WTC11 (cell line): ENCODE measurements around the gene KIAA2012. TPM values are rescaled to one million over a fixed set of nuclear protein-coding genes. Genes with fewer than 3 reads are reported as not detected.

Source experiments
- ATAC-seq: fragments of 200-7000 bp; cut with Tn5 transposase; 2 replicates; pipeline ENCODE4 v1.10.0; 2021; ENCODE audit warnings: mild to moderate bottlenecking, moderate library complexity
- CTCF ChIA-PET: fragments of 300-600 bp; sonication (Branson Sonifier 250); formaldehyde crosslinking; loops from one replicate; lab custom pipeline; 2021; ENCODE audit warnings: antibody characterized with exemption; lab: Charles Lee
- POLR2A ChIA-PET: fragments of 350-600 bp; sonication (Branson Sonifier 250); formaldehyde crosslinking; loops from one replicate; lab custom pipeline; 2021; ENCODE audit warnings: antibody characterized with exemption; lab: Charles Lee
- DNase-seq: peaks from one replicate; pipeline ENCODE4 v3.0.0; 2021; ENCODE audit warnings: low spot score
- H3K27ac Mint-ChIP-seq: 2 replicates; pipeline ENCODE4 v1.8.0; 2021; ENCODE audit warnings: mixed read lengths
- H3K27me3 Mint-ChIP-seq: 2 replicates; pipeline ENCODE4 v1.8.0; 2021; ENCODE audit warnings: low read depth, mild to moderate bottlenecking, moderate library complexity, mixed read lengths
- H3K36me3 Mint-ChIP-seq: 2 replicates; pipeline ENCODE4 v1.8.0; 2021; ENCODE audit warnings: mixed read lengths
- H3K4me1 Mint-ChIP-seq: 2 replicates; pipeline ENCODE4 v1.8.0; 2022; ENCODE audit warnings: mixed read lengths
- H3K4me3 Mint-ChIP-seq: 2 replicates; pipeline ENCODE4 v1.8.0; 2021; ENCODE audit warnings: mild to moderate bottlenecking, moderate library complexity, mixed read lengths
- H3K9me3 Mint-ChIP-seq: 2 replicates; pipeline ENCODE4 v1.8.0; 2021; ENCODE audit warnings: mixed read lengths
- CREB1 ChIP-seq: sonication (generic); formaldehyde crosslinking; IDR thresholded peaks from 2 replicates; pipeline ENCODE4 v1.8.0; 2023; ENCODE audit warnings: mild to moderate bottlenecking, missing genetic modification reagents
- CREM ChIP-seq: sonication (generic); formaldehyde crosslinking; IDR thresholded peaks from 2 replicates; pipeline ENCODE4 v1.8.1; 2022; ENCODE audit warnings: mild to moderate bottlenecking, missing genetic modification reagents, moderate library complexity
- ESRRA ChIP-seq: sonication (generic); formaldehyde crosslinking; IDR thresholded peaks from 2 replicates; pipeline ENCODE4 v1.8.1; 2022; ENCODE audit warnings: mild to moderate bottlenecking, missing genetic modification reagents, borderline replicate concordance
- FOXK1 ChIP-seq: sonication (generic); formaldehyde crosslinking; IDR thresholded peaks from 2 replicates; pipeline ENCODE4 v1.8.0; 2022; ENCODE audit warnings: mild to moderate bottlenecking, moderate library complexity, missing genetic modification reagents
- GABPB1 ChIP-seq: sonication (generic); formaldehyde crosslinking; IDR thresholded peaks from 2 replicates; pipeline ENCODE4 v1.8.1; 2023; ENCODE audit warnings: mild to moderate bottlenecking, missing genetic modification reagents
- GTF2I ChIP-seq: fragments of 250-450 bp; sonication (Bioruptor Pico); conservative IDR thresholded peaks from 2 replicates; pipeline ENCODE4 v1.4.0; 2021; ENCODE audit warnings: mild to moderate bottlenecking
- JAZF1 ChIP-seq: fragments of 250-450 bp; sonication (Bioruptor Pico); IDR thresholded peaks from 2 replicates; pipeline ENCODE4 v1.9.0; 2021; ENCODE audit warnings: moderate library complexity, mild to moderate bottlenecking, inconsistent platforms
- MAX ChIP-seq: sonication (generic); formaldehyde crosslinking; IDR thresholded peaks from 2 replicates; pipeline ENCODE4 v1.8.0; 2022; ENCODE audit warnings: mild to moderate bottlenecking, missing genetic modification reagents
- NFYB ChIP-seq: sonication (generic); formaldehyde crosslinking; conservative IDR thresholded peaks from 2 replicates; pipeline ENCODE4 v1.8.0; 2022; ENCODE audit warnings: low read depth, missing genetic modification reagents
- PRRX2 ChIP-seq: fragments of 250-450 bp; sonication (Bioruptor Pico); IDR thresholded peaks from 2 replicates; pipeline ENCODE4 v1.8.0; 2021; ENCODE audit warnings: mild to moderate bottlenecking
- TP53 ChIP-seq: sonication (generic); formaldehyde crosslinking; IDR thresholded peaks from 2 replicates; pipeline ENCODE4 v1.8.1; 2023; ENCODE audit warnings: mild to moderate bottlenecking, missing genetic modification reagents
- ZBTB21 ChIP-seq: sonication (generic); formaldehyde crosslinking; IDR thresholded peaks from 2 replicates; pipeline ENCODE4 v1.8.1; 2023; ENCODE audit warnings: mild to moderate bottlenecking, missing genetic modification reagents, borderline replicate concordance
- ZNF138 ChIP-seq: sonication (generic); formaldehyde crosslinking; conservative IDR thresholded peaks from 2 replicates; pipeline ENCODE4 v1.8.1; 2022; ENCODE audit warnings: mild to moderate bottlenecking, moderate library complexity, missing genetic modification reagents
- ZNF263 ChIP-seq: sonication (generic); formaldehyde crosslinking; IDR thresholded peaks from 2 replicates; pipeline ENCODE4 v1.8.1; 2022; ENCODE audit warnings: low read depth, mild to moderate bottlenecking, moderate library complexity, missing genetic modification reagents
- ZNF396 ChIP-seq: fragments of 250-450 bp; sonication (Bioruptor Pico); IDR thresholded peaks from 2 replicates; pipeline ENCODE4 v1.8.0; 2021; ENCODE audit warnings: mild to moderate bottlenecking, moderate library complexity, borderline replicate concordance
- ZNF416 ChIP-seq: fragments of 250-450 bp; sonication (Bioruptor Pico); IDR thresholded peaks from 2 replicates; pipeline ENCODE4 v1.9.0; 2021; ENCODE audit warnings: mild to moderate bottlenecking, inconsistent platforms
- total RNA-seq: library from RNA; stranded (reverse); gene quantifications from 3 replicates; pipeline ENCODE4 v1.2.3, GENCODE V29; 2021
- TF ChIP-seq, protein P1 (sequence below): sonication (generic); formaldehyde crosslinking; conservative IDR thresholded peaks from 2 replicates; pipeline ENCODE4 v1.8.1; 2022; ENCODE audit warnings: mild to moderate bottlenecking, missing genetic modification reagents
- TF ChIP-seq, protein P2 (sequence below): sonication (generic); formaldehyde crosslinking; IDR thresholded peaks from 2 replicates; pipeline ENCODE4 v1.8.1; 2023; ENCODE audit warnings: mild to moderate bottlenecking, missing genetic modification reagents, moderate library complexity
- TF ChIP-seq, protein P3 (sequence below): sonication (generic); formaldehyde crosslinking; IDR thresholded peaks from 2 replicates; pipeline ENCODE4 v1.8.1; 2023; ENCODE audit warnings: mild to moderate bottlenecking, missing genetic modification reagents, moderate library complexity
- TF ChIP-seq, protein P4 (sequence below): sonication (generic); formaldehyde crosslinking; IDR thresholded peaks from 2 replicates; pipeline ENCODE4 v1.8.0; 2023; ENCODE audit warnings: missing genetic modification reagents
- TF ChIP-seq, protein P5 (sequence below): fragments of 250-450 bp; sonication (Bioruptor Pico); IDR thresholded peaks from 2 replicates; pipeline ENCODE4 v1.9.0; 2021; ENCODE audit warnings: moderate library complexity, mild to moderate bottlenecking, inconsistent platforms, borderline replicate concordance
- TF ChIP-seq, protein P6 (sequence below): fragments of 250-450 bp; sonication (Bioruptor Pico); IDR thresholded peaks from 2 replicates; pipeline ENCODE4 v2.1.2; 2022; ENCODE audit warnings: mild to moderate bottlenecking, moderate library complexity
- TF ChIP-seq, protein P7 (sequence below): fragments of 250-450 bp; sonication (Bioruptor Pico); conservative IDR thresholded peaks from 2 replicates; pipeline ENCODE4 v1.9.0; 2021; ENCODE audit warnings: mild to moderate bottlenecking

The KIAA2012 gene
- total RNA-seq, 1 experiment from 2014 or later: not detected

DNA sequence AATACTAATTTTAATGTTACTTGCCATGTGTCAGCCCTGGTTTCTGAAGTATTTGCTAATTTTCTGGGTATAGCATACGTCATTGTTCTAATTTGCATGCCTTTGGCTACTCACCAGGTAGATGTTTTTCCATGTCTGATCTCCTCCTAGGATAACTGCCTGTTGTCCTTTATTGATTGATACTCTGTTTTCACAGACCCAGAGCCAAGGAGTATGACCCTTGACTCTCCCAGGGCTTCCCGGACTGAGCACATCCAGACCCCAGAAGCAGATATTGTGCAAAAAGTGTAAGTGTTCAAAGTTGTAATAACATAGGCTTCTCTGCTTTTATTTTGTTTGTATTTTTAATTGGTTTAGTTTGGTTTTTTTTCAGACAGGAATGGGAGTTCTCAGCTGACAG is 111.5 kb downstream of the KIAA2012 start:
- peaks cover 10% of the 10 kb centered on the region for H3K9me3 Mint-ChIP-seq
- ATAC-seq (no peak), DNase-seq (no peak)
- no peaks in the 10 kb centered on the region for H3K4me1 Mint-ChIP-seq
- no peaks in the 10 kb centered on the region for H3K27me3 Mint-ChIP-seq
- no peak overlapping the region for H3K27ac Mint-ChIP-seq
- POLR2A ChIA-PET: no interaction called here
- TF ChIP-seq NFYB (CRISPR knock-in tag) (no peak), MAX (CRISPR knock-in tag) (no peak), GABPB1 (CRISPR knock-in tag) (no peak), ZNF416 (CRISPR knock-in tag) (no peak), PRRX2 (no peak), JAZF1 (CRISPR knock-in tag) (no peak), CREB1 (CRISPR knock-in tag) (no peak), ESRRA (CRISPR knock-in tag) (no peak), TP53 (CRISPR knock-in tag) (no peak), ZNF138 (CRISPR knock-in tag) (no peak)
- TF ChIP-seq, protein P1, sequence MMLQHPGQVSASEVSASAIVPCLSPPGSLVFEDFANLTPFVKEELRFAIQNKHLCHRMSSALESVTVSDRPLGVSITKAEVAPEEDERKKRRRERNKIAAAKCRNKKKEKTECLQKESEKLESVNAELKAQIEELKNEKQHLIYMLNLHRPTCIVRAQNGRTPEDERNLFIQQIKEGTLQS (CRISPR knock-in tag): no peak
- TF ChIP-seq, protein P2, sequence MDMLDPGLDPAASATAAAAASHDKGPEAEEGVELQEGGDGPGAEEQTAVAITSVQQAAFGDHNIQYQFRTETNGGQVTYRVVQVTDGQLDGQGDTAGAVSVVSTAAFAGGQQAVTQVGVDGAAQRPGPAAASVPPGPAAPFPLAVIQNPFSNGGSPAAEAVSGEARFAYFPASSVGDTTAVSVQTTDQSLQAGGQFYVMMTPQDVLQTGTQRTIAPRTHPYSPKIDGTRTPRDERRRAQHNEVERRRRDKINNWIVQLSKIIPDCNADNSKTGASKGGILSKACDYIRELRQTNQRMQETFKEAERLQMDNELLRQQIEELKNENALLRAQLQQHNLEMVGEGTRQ (CRISPR knock-in tag): no peak
- TF ChIP-seq, protein P3, sequence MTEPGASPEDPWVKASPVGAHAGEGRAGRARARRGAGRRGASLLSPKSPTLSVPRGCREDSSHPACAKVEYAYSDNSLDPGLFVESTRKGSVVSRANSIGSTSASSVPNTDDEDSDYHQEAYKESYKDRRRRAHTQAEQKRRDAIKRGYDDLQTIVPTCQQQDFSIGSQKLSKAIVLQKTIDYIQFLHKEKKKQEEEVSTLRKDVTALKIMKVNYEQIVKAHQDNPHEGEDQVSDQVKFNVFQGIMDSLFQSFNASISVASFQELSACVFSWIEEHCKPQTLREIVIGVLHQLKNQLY (CRISPR knock-in tag): no peak
- TF ChIP-seq, protein P4, sequence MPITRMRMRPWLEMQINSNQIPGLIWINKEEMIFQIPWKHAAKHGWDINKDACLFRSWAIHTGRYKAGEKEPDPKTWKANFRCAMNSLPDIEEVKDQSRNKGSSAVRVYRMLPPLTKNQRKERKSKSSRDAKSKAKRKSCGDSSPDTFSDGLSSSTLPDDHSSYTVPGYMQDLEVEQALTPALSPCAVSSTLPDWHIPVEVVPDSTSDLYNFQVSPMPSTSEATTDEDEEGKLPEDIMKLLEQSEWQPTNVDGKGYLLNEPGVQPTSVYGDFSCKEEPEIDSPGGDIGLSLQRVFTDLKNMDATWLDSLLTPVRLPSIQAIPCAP (CRISPR knock-in tag): no peak
- TF ChIP-seq, protein P5, sequence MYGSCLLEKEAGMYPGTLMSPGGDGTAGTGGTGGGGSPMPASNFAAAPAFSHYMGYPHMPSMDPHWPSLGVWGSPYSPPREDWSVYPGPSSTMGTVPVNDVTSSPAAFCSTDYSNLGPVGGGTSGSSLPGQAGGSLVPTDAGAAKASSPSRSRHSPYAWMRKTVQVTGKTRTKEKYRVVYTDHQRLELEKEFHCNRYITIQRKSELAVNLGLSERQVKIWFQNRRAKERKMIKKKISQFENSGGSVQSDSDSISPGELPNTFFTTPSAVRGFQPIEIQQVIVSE (CRISPR knock-in tag): no peak
- no peak overlapping the region for H3K4me3 Mint-ChIP-seq
- H3K36me3 Mint-ChIP-seq: no peaks in the 10 kb centered on the region
- CTCF ChIA-PET: no interaction called here

GRCh38 chr2:202185156-202185555 is 112.1 kb downstream of the KIAA2012 start:
- Mint-ChIP-seq H3K4me1 (no peaks in the 10 kb centered on the region), H3K27me3 (no peaks in the 10 kb centered on the region), H3K27ac (no peak overlapping the region), H3K4me3 (no peak overlapping the region), H3K9me3 (peaks cover 10% of the 10 kb centered on the region), H3K36me3 (no peaks in the 10 kb centered on the region)
- ChIA-PET CTCF (no interaction called here), POLR2A (no interaction called here)
- no peak for TF ChIP-seq ESRRA (CRISPR knock-in tag)
- TF ChIP-seq, protein P6, sequence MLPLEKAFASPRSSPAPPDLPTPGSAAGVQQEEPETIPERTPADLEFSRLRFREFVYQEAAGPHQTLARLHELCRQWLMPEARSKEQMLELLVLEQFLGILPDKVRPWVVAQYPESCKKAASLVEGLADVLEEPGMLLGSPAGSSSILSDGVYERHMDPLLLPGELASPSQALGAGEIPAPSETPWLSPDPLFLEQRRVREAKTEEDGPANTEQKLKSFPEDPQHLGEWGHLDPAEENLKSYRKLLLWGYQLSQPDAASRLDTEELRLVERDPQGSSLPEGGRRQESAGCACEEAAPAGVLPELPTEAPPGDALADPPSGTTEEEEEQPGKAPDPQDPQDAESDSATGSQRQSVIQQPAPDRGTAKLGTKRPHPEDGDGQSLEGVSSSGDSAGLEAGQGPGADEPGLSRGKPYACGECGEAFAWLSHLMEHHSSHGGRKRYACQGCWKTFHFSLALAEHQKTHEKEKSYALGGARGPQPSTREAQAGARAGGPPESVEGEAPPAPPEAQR: no peak
- TF ChIP-seq GTF2I (CRISPR knock-in tag): no peak
- no peak for TF ChIP-seq ZBTB21 (CRISPR knock-in tag)
- TF ChIP-seq ZNF396 (CRISPR knock-in tag): no peak
- TF ChIP-seq FOXK1: no peak
- TF ChIP-seq CREM: no peak
- TF ChIP-seq ZNF263 (CRISPR knock-in tag): no peak
- TF ChIP-seq, protein P7, sequence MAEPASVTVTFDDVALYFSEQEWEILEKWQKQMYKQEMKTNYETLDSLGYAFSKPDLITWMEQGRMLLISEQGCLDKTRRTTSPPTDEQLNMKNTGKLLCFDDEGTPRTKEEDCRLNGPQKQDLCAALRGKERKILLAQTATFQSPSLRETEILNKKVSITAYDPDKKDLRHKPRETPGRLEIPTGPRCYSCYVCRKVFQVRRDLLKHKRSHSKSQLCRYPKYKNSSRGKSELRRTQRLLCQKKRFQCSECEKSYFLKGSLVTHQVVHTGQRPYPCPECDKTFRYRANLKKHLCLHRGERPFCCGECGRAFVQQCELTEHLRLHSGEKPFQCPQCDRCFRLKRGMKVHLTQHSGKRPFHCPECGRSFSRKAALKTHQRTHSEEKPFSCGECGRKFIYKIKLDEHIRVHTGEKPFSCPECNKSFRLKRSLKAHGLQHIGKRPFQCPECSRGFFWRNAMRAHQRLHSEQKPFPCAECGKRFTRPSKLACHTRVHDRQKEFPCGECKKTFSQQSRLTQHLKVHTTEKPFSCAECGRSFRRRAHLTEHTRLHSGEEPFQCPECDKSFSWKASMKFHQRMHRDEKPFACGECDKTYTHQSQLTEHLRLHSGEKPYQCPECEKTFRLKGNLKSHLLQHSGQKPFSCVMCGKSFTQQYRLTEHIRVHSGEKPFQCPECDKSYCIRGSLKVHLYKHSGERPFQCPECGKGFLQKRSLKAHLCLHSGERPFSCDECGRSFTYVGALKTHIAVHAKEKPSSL: no peak
- ATAC-seq: no peak
- DNase-seq: no peak
